Stomach (tissue), 9 donors: ENCODE data around the gene LRRC8B. TPM values are rescaled to one million over a fixed set of nuclear protein-coding genes. Genes with fewer than 3 reads are reported as not detected.

Experiments used
- DNase-seq, 2 donors: peaks; one replicate each; pipeline versions ENCODE4 v3.0.0 to v3.0.0-alpha.2; 2013 to 2019
- H3K27ac ChIP-seq, 5 donors: fragments of 200-600 bp in 4 of 5; sonication (generic) in 4 of 5; one replicate each; pipeline ENCODE4 v1.5.1; 2013 to 2019; ENCODE audit warnings: mild to moderate bottlenecking in 1 of 5, moderate library complexity in 1 of 5
- H3K27me3 ChIP-seq, 3 donors: fragments of 200-600 bp; sonication (generic); one replicate each; pipeline ENCODE4 v1.5.1; 2017 to 2019; ENCODE audit warnings: mixed run types in 1 of 3
- H3K36me3 ChIP-seq, 4 donors: fragments of 200-600 bp; sonication (generic); 1 replicate in 3 of 4; 2 replicates in 1 of 4; pipeline ENCODE4 v1.5.1; 2016 to 2019
- H3K4me1 ChIP-seq, 4 donors: fragments of 200-600 bp; sonication (generic); one replicate each; pipeline ENCODE4 v1.5.1; 2016 to 2019
- H3K4me3 ChIP-seq, 4 donors: fragments of 200-600 bp; sonication (generic) in 3 of 4; one replicate each; pipeline ENCODE4 v1.5.1; 2016 to 2019; ENCODE audit warnings: mild to moderate bottlenecking in 1 of 4
- H3K9me3 ChIP-seq, 4 donors: fragments of 200-600 bp; sonication (generic); one replicate each; pipeline ENCODE4 v1.5.1; 2016 to 2019
- CTCF ChIP-seq, 7 experiments: fragments of 450-650 bp in 4 of 7; fragments of 200-600 bp in 3 of 7; sonication (generic) in 3 of 7; IDR thresholded peaks; one replicate each; pipeline ENCODE4 v1.5.1; 2016 to 2019; ENCODE audit warnings: antibody characterized with exemption in 7 of 7, control low read depth in 2 of 7, mild to moderate bottlenecking in 1 of 7
- EP300 ChIP-seq: sonication (generic); formaldehyde crosslinking; IDR thresholded peaks from one replicate; pipeline ENCODE4 v1.6.1; 2017; ENCODE audit warnings: antibody characterized with exemption
- POLR2A ChIP-seq, 4 donors: fragments of 450-650 bp; IDR thresholded peaks; one replicate each; pipeline ENCODE4 v1.6.1; 2016; ENCODE audit warnings: antibody characterized with exemption in 4 of 4, control low read depth in 2 of 4, mild to moderate bottlenecking in 1 of 4, moderate library complexity in 1 of 4
- POLR2AphosphoS5 ChIP-seq, 3 donors: sonication (generic); formaldehyde crosslinking; IDR thresholded peaks; one replicate each; pipeline ENCODE4 v1.6.1; 2016; ENCODE audit warnings: antibody characterized with exemption in 3 of 3
- WGBS, 5 donors: extraction: QIAGEN DNeasy Blood & Tissue Kit in 3 of 5; methylation state at CpG; one replicate each; pipeline versions ENCODE4 v1.1.5 to v1.1.7; 2013 to 2018; 5-methylcytosine and 5-hydroxymethylcytosine counted together
- intact Hi-C: fragments of 100-400 bp; cut with DNase I; formaldehyde crosslinking; loops from one replicate; pipeline ENCODE4 v1.15.1; 2023; ENCODE audit warnings: low total_unique reads
- polyA plus RNA-seq, 3 donors: library from polyadenylated mRNA; stranded (reverse); fragments of 200-250 nt; gene quantifications; one replicate each; pipeline ENCODE4 v1.2.3, GENCODE V29; 2013
- total RNA-seq, 5 donors: library from RNA; depleted of rRNA; stranded (reverse); fragments of >200 nt; gene quantifications; one replicate each; pipeline versions ENCODE4 v1.1.0 to v1.2.3, GENCODE V29; 2014 to 2016
- donor health status: healthy with polysubstance abuse.
- donor health status: Bipolar disorder and iron deficiency.
- donor health status: healthy.

The LRRC8B gene
- total and polyA plus RNA-seq, 8 donors, result 1.2 to 27.4 (median 7.1) TPM

- no peak for TF ChIP-seq POLR2AphosphoS5 (IDR thresholded peaks at IDR 0.05)
- no peak for TF ChIP-seq POLR2A (IDR thresholded peaks at IDR 0.05)
- no peak for TF ChIP-seq EP300
- H3K27ac ChIP-seq, result no peak overlapping the region
- no peak for DNase-seq
- WGBS, 5 donors, result 61 to 79% (median 70%) methylated on average over 5 of the region's 5 CpGs
- no peaks in the 10 kb centered on the region for H3K36me3 ChIP-seq
- no peaks in the 10 kb centered on the region for H3K27me3 ChIP-seq
- H3K4me3 ChIP-seq, result no peak overlapping the region
- intact Hi-C loops, result no loop called here
- H3K4me1 ChIP-seq, result peaks cover 0 to 83% (median 29%) of the 10 kb centered on the region in 4 donors
- H3K9me3 ChIP-seq, result no peaks in the 10 kb centered on the region
Measured at GRCh38 chr1:89550995-89551394, 26.4 kb downstream of the LRRC8B start.

GRCh38 chr1:89552471-89553081, 27.9 kb downstream of the LRRC8B start:
- Histone ChIP-seq H3K4me3 (no peak overlapping the region), H3K27ac (peak overlapping the region in 4 of 5 donors; percentile 44 to 80 (median 68)), H3K4me1 (peaks cover 4 to 82% (median 20%) of the 10 kb centered on the region in 4 donors), H3K9me3 (no peaks in the 10 kb centered on the region), H3K36me3 (no peaks in the 10 kb centered on the region), H3K27me3 (no peaks in the 10 kb centered on the region)
- TF ChIP-seq CTCF (IDR thresholded peaks at IDR 0.05) (no peak), POLR2AphosphoS5 (IDR thresholded peaks at IDR 0.05) (no peak), POLR2A (IDR thresholded peaks at IDR 0.05) (no peak), EP300 (no peak)
- peak in 1 of 2 donors; percentile 48 for DNase-seq
- WGBS, 5 donors, result 8 to 18% (median 9%) methylated on average over 2 of the region's 2 CpGs
- intact Hi-C loops, result no loop called here

- Histone ChIP-seq H3K36me3 (no peaks in the 10 kb centered on the region), H3K4me3 (no peak overlapping the region), H3K27me3 (no peaks in the 10 kb centered on the region), H3K27ac (peak overlapping the region in 4 of 5 donors; percentile 44 to 80 (median 68)), H3K4me1 (peaks cover 4 to 79% (median 15%) of the 10 kb centered on the region in 4 donors), H3K9me3 (no peaks in the 10 kb centered on the region)
- intact Hi-C loops, result no loop called here
- 36 to 63% (median 50%) methylated on average over 1 of the region's 1 CpG for WGBS, 5 donors
- peak in 1 of 2 donors; percentile 25 for DNase-seq
- TF ChIP-seq CTCF (IDR thresholded peaks at IDR 0.05) (no peak), POLR2AphosphoS5 (IDR thresholded peaks at IDR 0.05) (no peak), EP300 (no peak)
Measured at GRCh38 chr1:89553157-89553556, 28.5 kb downstream of the LRRC8B start.

GRCh38 chr1:89555550-89555949, 30.9 kb downstream of the LRRC8B start:
- H3K4me3 ChIP-seq, result no peak overlapping the region
- H3K4me1 ChIP-seq, result peaks cover 4 to 61% (median 13%) of the 10 kb centered on the region in 4 donors
- TF ChIP-seq POLR2AphosphoS5 (IDR thresholded peaks at IDR 0.05), result no peak
- TF ChIP-seq CTCF (IDR thresholded peaks at IDR 0.05), result no peak
- no peak for TF ChIP-seq EP300
- TF ChIP-seq POLR2A (IDR thresholded peaks at IDR 0.05), result no peak
- no peak overlapping the region for H3K27ac ChIP-seq
- no peaks in the 10 kb centered on the region for H3K27me3 ChIP-seq
- WGBS, 5 donors, result 44 to 65% (median 55%) methylated on average over 2 of the region's 2 CpGs
- H3K36me3 ChIP-seq, result no peaks in the 10 kb centered on the region
- intact Hi-C loops, result no loop called here
- no peaks in the 10 kb centered on the region for H3K9me3 ChIP-seq
- DNase-seq, result no peak
